ENCODE data around the gene PPP1R14B.
A peak's percentile ranks its signal among the peaks of the same experiment; 100 is the strongest.

PPP1R14B gene

DNA sequence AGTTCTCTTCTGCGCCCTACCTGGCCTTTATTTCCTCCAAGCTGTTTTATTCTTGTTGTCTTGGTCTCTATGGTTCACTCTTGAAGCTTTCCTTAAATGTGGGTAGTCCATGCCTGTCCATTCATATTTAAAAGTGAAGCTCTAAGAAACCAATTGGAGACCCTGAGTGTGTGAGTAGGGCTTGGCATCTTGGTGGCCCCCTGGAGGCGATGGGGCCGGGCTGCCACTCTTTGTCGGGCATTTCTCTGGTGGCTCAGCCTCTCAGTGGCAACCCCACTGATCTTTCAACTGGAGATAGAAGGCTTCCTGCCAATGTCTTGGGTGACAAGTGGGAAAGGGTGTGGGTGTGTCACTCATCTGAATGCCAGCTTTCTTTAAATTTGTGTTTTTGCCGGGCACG, 29.9 kb downstream of the PPP1R14B start:
- TF ChIP-seq, protein P1, sequence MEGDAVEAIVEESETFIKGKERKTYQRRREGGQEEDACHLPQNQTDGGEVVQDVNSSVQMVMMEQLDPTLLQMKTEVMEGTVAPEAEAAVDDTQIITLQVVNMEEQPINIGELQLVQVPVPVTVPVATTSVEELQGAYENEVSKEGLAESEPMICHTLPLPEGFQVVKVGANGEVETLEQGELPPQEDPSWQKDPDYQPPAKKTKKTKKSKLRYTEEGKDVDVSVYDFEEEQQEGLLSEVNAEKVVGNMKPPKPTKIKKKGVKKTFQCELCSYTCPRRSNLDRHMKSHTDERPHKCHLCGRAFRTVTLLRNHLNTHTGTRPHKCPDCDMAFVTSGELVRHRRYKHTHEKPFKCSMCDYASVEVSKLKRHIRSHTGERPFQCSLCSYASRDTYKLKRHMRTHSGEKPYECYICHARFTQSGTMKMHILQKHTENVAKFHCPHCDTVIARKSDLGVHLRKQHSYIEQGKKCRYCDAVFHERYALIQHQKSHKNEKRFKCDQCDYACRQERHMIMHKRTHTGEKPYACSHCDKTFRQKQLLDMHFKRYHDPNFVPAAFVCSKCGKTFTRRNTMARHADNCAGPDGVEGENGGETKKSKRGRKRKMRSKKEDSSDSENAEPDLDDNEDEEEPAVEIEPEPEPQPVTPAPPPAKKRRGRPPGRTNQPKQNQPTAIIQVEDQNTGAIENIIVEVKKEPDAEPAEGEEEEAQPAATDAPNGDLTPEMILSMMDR (conservative IDR thresholded peaks at IDR 0.05; ENCODE audit: low read depth) = no peak
- DNase-seq (ENCODE audit: low spot score) = no peak
- H3K27ac ChIP-seq = no peak overlapping the region
- POLR2A ChIA-PET (ENCODE audit: low non-redundant PET) = interaction anchor here (0.5 kb wide), 1 partner anchor 10 kb away, joined by 3 read pairs; no protein-coding TSS in a partner anchor
- CTCF ChIA-PET = interaction anchor here (0.8 kb wide), 1 partner anchor 84 kb away, joined by 3 read pairs; no protein-coding TSS in a partner anchor

DNA sequence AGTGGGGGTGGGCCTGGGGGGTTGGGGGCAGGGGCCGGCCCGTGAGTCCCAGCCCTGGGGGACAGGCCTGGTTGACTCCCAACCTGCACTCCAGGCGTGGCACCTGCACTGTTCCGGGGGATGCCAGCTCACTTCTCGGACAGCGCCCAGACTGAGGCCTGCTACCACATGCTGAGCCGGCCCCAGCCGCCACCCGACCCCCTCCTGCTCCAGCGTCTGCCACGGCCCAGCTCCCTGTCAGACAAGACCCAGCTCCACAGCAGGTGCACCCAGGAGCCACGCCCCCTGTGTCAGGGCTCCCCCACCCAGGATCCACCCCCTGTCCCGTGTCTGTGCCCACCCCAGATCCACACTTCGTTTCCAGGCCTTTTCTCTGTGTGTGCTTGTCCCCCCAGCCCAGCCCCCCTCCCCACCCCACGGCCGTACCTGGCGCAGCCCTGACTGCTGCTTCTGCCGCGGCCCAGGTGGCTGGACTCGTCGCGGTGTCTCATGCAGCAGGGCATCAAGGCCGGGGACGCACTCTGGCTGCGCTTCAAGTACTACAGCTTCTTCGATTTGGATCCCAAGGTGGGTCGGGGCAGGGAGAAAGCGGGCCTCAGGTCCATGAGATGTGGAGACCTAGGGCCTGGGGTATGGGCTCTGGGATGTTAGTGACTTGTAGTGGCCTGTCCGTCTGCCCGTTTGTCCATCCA, 35.4 kb downstream of the PPP1R14B start:
- POLR2A ChIA-PET (ENCODE audit: low non-redundant PET) = no interaction called here
- CTCF ChIA-PET = interaction anchor here (0.9 kb wide), 1 partner anchor 93 kb away, joined by 3 read pairs; no protein-coding TSS in a partner anchor
- TF ChIP-seq, protein P1 (conservative IDR thresholded peaks at IDR 0.05; ENCODE audit: low read depth) = no peak

DNA sequence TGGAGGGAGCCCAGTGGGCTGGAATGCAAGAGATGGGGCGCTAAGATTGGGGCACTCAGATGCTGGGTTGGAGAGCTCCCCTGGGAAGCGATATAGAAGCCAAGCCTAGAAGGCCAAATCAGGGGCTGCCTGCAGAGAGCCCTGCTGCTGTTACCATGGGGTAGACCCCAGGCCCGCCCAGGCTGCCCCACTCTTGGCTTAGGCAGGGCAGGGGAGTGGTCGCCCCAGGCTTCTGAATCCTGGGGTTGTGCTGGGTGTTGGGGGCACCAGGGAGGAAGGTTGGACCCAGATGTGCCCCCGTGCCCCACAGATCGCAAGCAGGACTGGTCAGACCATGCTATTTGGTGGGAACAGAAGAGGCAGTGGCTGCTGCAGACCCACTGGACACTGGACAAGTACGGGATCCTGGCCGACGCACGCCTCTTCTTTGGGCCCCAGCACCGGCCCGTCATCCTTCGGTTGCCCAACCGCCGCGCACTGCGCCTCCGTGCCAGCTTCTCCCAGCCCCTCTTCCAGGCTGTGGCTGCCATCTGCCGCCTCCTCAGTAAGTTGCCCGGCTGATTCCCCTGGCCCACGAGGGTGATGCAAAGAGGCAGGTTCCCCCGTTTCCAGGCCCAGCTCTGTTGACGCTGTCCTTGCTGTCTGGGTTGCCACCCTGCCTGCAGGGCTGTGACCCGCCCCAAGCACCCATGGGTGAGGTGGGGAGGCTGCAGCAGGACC, 36.3 kb downstream of the PPP1R14B start:
- H3K27ac ChIP-seq = peak overlapping the region; percentile 4; the same call in 1 of the 2 replicates
- TF ChIP-seq, protein P1 (conservative IDR thresholded peaks at IDR 0.05; ENCODE audit: low read depth) = no peak
- no peak for DNase-seq (ENCODE audit: low spot score)
- CTCF ChIA-PET = interaction anchor here (0.9 kb wide), 2 partner anchors 91 to 94 kb away, joined by 3 read pairs; no protein-coding TSS in a partner anchor
- POLR2A ChIA-PET (ENCODE audit: low non-redundant PET) = no interaction called here

More for the DNA sequence above, 35.4 kb downstream of the PPP1R14B start:
- H3K27ac ChIP-seq = 0 out of 2 replicates have a peak overlapping the region, but pooled peaks have one; percentile 4
- no peak for DNase-seq (ENCODE audit: low spot score)

DNA sequence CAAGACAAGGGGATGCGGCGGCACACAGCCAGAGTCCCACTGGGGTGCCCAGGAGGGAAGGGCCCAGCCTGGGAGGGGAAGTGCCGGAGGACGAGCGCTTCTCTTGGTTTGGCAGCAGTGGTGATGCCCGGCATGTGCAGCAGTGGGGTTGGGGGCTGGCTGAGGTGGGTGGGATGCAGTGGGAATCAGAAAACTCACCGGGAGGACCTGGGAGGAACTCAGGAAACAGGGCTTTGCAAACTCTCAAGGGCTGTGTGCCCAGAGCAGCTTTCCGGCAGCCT, 37.2 kb downstream of the PPP1R14B start:
- peak overlapping the region; percentile 12; the same call in 1 of the 2 replicates for H3K27ac ChIP-seq
- POLR2A ChIA-PET (ENCODE audit: low non-redundant PET) = interaction anchor here (0.6 kb wide), 1 partner anchor 1455 kb away, joined by 3 read pairs; the partner anchor contains the start of gene ZBTB3
- CTCF ChIA-PET = interaction anchor here (0.6 to 0.9 kb wide), 2 partner anchors 9 to 92 kb away, joined by 3 to 6 read pairs; no protein-coding TSS in a partner anchor
- TF ChIP-seq, protein P1 (conservative IDR thresholded peaks at IDR 0.05; ENCODE audit: low read depth) = no peak
- DNase-seq (ENCODE audit: low spot score) = no peak

DNA sequence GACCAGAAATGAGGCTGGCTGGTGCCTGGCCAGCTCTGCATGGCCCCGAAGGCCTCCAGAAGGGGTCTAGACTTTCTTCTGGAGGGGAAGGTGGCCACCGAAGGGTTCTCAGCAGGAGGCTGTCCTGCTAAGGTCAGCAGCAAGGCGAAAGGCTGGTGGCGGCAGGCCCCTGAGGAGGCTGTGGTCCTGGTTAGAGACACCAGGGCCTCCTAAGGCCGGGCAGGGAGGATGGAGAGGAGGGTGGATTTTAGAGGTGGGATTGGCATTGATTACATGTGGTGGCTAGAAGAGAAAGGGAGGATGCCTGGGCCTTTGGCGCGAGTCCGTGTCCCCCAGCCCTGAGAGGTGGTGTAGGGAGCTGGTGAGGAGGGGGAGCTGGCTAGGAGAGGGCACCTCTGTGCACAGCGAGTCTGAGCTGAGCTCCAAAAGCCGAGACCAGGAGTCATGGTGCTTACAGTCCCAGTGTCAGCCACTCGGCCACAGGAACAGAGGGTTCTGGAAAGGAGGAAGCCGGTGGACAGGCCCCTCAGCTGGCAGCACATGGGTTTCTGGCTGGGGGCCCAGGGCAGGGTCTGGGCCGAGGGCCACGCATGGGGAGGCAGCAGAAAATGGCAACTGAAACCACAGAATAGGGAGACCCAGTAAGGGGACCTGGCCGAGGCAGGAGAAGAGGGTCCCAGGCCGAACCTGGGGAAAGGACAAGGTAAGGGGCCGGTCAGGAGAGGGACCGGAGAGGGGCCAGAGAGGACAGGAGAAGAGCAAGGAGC, 37.8 kb downstream of the PPP1R14B start:
- no peak for DNase-seq (ENCODE audit: low spot score)
- peak overlapping the region; percentile 12; the same call in 1 of the 2 replicates for H3K27ac ChIP-seq
- CTCF ChIA-PET = interaction anchor here (0.5 to 0.9 kb wide), 4 partner anchors 9 to 443 kb away, joined by 3 to 6 read pairs (median 4); no protein-coding TSS in a partner anchor
- TF ChIP-seq, protein P1 (conservative IDR thresholded peaks at IDR 0.05; ENCODE audit: low read depth) = no peak
- POLR2A ChIA-PET (ENCODE audit: low non-redundant PET) = interaction anchor here (0.6 kb wide), 1 partner anchor 1455 kb away, joined by 3 read pairs; the partner anchor contains the start of gene ZBTB3

Data from RWPE1 (cell line).